ENCODE measurements around the gene ERMARD.

The ERMARD gene

DNA sequence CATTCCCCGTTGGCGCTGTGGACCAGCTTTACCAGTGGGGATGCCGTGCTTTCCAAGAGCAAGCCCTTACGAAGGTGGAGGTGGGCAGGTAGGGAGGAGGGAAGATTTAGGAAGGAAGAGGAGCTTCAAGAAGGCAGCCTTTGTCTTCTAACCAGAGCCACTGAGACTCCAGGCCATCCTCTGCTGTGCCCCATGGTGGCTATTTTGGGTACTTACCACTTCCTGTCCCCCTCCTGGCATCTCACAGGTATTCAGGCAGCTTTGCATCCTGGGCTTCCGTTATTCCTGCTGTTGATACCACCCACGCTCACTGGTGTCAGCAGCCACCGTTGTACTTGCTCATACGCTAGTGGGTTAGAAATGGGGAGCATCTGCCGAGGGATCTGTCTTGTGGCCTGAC lies 22.9 kb downstream of the ERMARD start:
- no peaks in the 10 kb centered on the region for H3K9me3 ChIP-seq (ENCODE audit: insufficient read depth, low read depth, low read length)
- H3K4me1 ChIP-seq (ENCODE audit: insufficient read depth, low read length), result no peaks in the 10 kb centered on the region
- no peak overlapping the region for H3K9ac ChIP-seq (ENCODE audit: low read depth, low read length)
- H3K4me3 ChIP-seq (ENCODE audit: low read length), result no peak overlapping the region
- H3K36me3 ChIP-seq (ENCODE audit: insufficient read depth, low read depth, low read length), result peaks cover 14% of the 10 kb centered on the region
- no peaks in the 10 kb centered on the region for H3K27me3 ChIP-seq (ENCODE audit: insufficient read depth, low read length)
- no peak overlapping the region for H3K27ac ChIP-seq (ENCODE audit: low read length)

DNA sequence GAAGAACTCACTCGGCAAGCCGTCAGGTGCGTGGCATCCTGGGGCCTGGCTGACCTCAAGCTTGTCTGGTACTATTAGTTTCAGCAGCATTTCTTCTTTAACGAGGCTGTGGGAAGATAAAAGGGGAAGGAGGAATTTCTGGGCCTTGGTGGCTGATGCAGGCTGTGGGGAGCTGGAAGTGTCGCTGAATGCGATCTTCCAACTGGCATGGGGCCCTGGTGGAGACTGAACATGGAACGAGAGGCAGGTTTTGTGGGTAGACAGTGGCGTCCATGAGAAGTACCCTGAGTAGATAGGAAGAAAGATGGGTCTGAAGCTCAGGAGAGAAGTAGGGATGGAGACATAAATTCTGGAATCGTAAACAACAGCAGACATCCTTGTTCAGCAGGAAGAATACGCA lies 23.9 kb downstream of the ERMARD start:
- H3K9me3 ChIP-seq (ENCODE audit: insufficient read depth, low read depth, low read length), result no peaks in the 10 kb centered on the region
- peaks cover 9% of the 10 kb centered on the region for H3K36me3 ChIP-seq (ENCODE audit: insufficient read depth, low read depth, low read length)
- H3K4me3 ChIP-seq (ENCODE audit: low read length), result no peak overlapping the region
- H3K27me3 ChIP-seq (ENCODE audit: insufficient read depth, low read length), result no peaks in the 10 kb centered on the region
- H3K4me1 ChIP-seq (ENCODE audit: insufficient read depth, low read length), result no peaks in the 10 kb centered on the region
- no peak overlapping the region for H3K9ac ChIP-seq (ENCODE audit: low read depth, low read length)
- H3K27ac ChIP-seq (ENCODE audit: low read length), result no peak overlapping the region

DNA sequence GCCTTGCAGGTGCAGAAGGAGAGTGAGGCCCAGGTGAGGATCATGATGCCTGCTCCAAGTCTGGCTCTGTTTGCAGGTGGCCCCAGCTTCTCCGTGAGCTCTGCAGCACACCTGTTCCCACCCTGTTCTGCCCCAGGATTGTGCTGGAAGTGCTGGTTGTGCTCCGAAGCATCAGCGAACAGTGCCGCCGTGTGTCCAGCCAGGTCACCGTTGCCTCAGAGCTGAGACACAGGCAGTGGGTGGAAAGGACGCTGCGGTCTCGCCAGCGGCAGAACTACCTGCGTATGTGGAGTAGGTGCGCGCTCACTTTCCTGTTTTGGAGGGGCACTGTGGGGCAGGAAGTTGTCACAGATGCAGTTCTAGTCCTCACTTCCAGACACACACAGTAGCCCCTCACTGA lies 25.0 kb downstream of the ERMARD start:
- H3K27ac ChIP-seq (ENCODE audit: low read length), result no peak overlapping the region
- H3K9ac ChIP-seq (ENCODE audit: low read depth, low read length), result no peak overlapping the region
- no peaks in the 10 kb centered on the region for H3K27me3 ChIP-seq (ENCODE audit: insufficient read depth, low read length)
- peaks cover 9% of the 10 kb centered on the region for H3K36me3 ChIP-seq (ENCODE audit: insufficient read depth, low read depth, low read length)
- H3K9me3 ChIP-seq (ENCODE audit: insufficient read depth, low read depth, low read length), result no peaks in the 10 kb centered on the region
- H3K4me3 ChIP-seq (ENCODE audit: low read length), result no peak overlapping the region
- no peaks in the 10 kb centered on the region for H3K4me1 ChIP-seq (ENCODE audit: insufficient read depth, low read length)

DNA sequence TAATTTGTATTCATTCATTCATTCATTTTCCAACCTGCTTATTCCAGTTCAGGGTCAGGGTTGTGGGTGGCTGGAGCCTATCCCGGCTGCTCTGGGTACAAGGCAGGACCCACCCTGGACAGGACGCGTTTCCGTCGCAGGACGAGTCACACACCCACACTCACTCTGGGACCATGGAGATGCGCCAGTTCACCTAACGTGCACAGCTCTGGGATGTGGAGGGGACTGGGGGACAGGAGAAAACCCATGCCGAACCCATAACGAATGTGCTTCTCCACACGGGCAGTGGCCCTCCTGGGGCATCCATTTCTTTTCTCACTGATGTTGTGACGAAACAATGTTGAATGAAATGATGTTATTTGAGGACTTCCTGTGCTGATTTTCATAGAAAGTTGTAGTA lies 26.5 kb downstream of the ERMARD start:
- no peaks in the 10 kb centered on the region for H3K4me1 ChIP-seq (ENCODE audit: insufficient read depth, low read length)
- no peak overlapping the region for H3K9ac ChIP-seq (ENCODE audit: low read depth, low read length)
- H3K27ac ChIP-seq (ENCODE audit: low read length), result no peak overlapping the region
- no peaks in the 10 kb centered on the region for H3K9me3 ChIP-seq (ENCODE audit: insufficient read depth, low read depth, low read length)
- no peaks in the 10 kb centered on the region for H3K27me3 ChIP-seq (ENCODE audit: insufficient read depth, low read length)
- no peak overlapping the region for H3K4me3 ChIP-seq (ENCODE audit: low read length)
- peaks cover 5% of the 10 kb centered on the region for H3K36me3 ChIP-seq (ENCODE audit: insufficient read depth, low read depth, low read length)

DNA sequence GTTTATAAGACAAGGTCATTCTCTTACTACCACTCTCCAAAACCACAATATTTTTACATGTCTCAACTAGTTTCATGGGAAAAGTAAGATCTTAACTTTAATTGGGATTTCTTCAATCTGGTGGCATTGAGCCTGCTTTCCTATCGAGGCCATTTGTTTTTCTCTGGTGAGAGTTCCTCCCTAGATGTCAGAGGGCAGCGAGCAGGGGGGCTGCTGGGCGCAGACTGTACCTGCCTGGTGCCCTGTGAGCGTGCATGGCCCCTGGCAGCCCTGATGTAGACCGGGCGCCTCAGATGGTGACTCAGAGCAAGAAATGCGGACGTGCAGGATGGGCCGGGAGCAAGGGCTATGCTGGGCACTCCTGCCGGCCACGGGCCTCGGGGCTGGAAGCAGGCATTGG lies 27.2 kb downstream of the ERMARD start:
- no peak overlapping the region for H3K27ac ChIP-seq (ENCODE audit: low read length)
- no peak overlapping the region for H3K9ac ChIP-seq (ENCODE audit: low read depth, low read length)
- H3K9me3 ChIP-seq (ENCODE audit: insufficient read depth, low read depth, low read length), result no peaks in the 10 kb centered on the region
- no peak overlapping the region for H3K4me3 ChIP-seq (ENCODE audit: low read length)
- H3K27me3 ChIP-seq (ENCODE audit: insufficient read depth, low read length), result no peaks in the 10 kb centered on the region
- H3K4me1 ChIP-seq (ENCODE audit: insufficient read depth, low read length), result no peaks in the 10 kb centered on the region
- peaks cover 5% of the 10 kb centered on the region for H3K36me3 ChIP-seq (ENCODE audit: insufficient read depth, low read depth, low read length)

DNA sequence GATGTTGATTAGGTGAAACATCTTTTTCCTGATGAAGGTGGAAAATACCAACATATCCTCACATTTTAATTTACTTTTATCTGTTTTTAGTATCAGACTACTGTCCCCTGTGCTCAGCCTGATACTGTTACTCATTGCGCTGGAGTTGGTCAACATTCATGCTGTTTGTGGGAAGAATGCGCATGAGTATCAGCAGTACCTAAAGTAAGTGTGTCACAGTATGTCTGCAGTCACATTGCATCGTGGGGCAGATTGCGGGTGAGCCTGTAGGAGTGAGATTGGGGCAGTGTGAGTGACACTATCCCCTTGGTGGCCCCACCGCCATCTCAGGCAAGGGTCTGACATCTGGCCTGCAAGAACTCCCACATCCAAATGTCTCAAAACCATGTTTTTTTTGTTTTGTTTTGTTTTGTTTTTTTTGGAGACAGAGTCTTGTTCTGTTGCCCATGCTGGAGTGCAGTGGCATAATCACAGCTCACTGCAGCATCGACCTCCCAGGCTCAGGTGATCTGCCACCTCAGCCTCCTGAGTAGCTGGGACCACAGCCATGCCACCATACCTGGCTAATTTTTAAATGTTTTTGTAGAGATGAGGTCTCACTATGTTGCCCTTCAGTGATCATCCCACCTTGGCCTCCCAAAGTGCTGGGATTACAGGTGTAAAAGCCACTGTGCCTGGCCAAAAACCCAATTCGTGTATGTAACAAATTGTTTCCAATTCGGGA lies 27.8 kb downstream of the ERMARD start:
- no peak overlapping the region for H3K27ac ChIP-seq (ENCODE audit: low read length)
- H3K4me3 ChIP-seq (ENCODE audit: low read length), result no peak overlapping the region

DNA sequence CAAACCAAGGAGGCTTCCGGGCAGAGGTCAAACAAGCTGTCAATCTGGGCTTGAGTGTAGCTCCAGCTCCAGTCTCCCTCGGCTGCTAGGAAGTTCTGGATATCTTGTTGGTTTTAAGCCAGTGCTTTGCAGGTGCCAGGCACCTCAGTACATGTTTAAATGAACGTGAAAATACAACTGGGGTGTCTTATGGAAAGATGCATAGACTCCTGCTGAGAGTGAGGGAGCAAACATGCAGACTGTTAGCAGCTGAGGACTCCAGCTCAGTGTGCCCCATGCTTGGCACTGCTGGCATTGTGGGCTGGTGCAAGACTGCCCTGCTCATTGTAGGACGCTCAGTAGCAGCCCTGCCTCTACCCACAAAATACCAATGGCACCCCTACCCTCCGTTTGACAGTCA lies 28.5 kb downstream of the ERMARD start:
- Histone ChIP-seq H3K9me3 (ENCODE audit: insufficient read depth, low read depth, low read length) (no peaks in the 10 kb centered on the region), H3K4me3 (ENCODE audit: low read length) (no peak overlapping the region), H3K27me3 (ENCODE audit: insufficient read depth, low read length) (no peaks in the 10 kb centered on the region), H3K9ac (ENCODE audit: low read depth, low read length) (no peak overlapping the region), H3K36me3 (ENCODE audit: insufficient read depth, low read depth, low read length) (peaks cover 5% of the 10 kb centered on the region), H3K27ac (ENCODE audit: low read length) (no peak overlapping the region), H3K4me1 (ENCODE audit: insufficient read depth, low read length) (no peaks in the 10 kb centered on the region)

More for the DNA sequence above, 27.8 kb downstream of the ERMARD start:
- no peaks in the 10 kb centered on the region for H3K4me1 ChIP-seq (ENCODE audit: insufficient read depth, low read length)
- no peaks in the 10 kb centered on the region for H3K27me3 ChIP-seq (ENCODE audit: insufficient read depth, low read length)
- H3K36me3 ChIP-seq (ENCODE audit: insufficient read depth, low read depth, low read length), result peaks cover 5% of the 10 kb centered on the region
- H3K9me3 ChIP-seq (ENCODE audit: insufficient read depth, low read depth, low read length), result no peaks in the 10 kb centered on the region
- no peak overlapping the region for H3K9ac ChIP-seq (ENCODE audit: low read depth, low read length)

DNA sequence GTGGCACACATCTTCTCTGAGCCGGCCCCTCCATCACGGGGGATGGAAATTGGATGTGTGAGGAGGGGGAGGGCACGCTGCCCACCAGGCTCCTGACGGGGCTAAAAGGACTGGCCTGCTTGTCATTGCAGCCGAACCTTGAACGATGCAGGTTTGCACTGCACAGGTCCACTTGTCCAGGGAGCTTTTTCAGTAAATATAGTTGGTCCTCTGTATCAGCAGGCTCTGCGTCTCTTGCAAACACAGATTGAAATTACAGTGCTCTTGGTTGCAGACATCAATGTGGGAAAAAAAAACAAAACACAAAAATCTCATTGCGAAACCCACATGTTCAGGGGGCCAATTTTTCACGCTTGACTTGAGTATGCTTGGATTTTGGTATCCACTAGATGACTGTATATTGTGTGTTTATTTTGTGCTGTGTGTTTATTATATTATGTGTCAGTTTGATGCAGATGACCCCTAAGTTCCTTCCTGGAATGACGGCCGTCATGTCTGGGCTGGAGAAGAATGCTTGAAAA lies 29.2 kb downstream of the ERMARD start:
- Histone ChIP-seq H3K4me1 (ENCODE audit: insufficient read depth, low read length) (no peaks in the 10 kb centered on the region), H3K9ac (ENCODE audit: low read depth, low read length) (no peak overlapping the region), H3K36me3 (ENCODE audit: insufficient read depth, low read depth, low read length) (peaks cover 5% of the 10 kb centered on the region), H3K4me3 (ENCODE audit: low read length) (no peak overlapping the region), H3K27me3 (ENCODE audit: insufficient read depth, low read length) (no peaks in the 10 kb centered on the region), H3K9me3 (ENCODE audit: insufficient read depth, low read depth, low read length) (no peaks in the 10 kb centered on the region), H3K27ac (ENCODE audit: low read length) (no peak overlapping the region)

DNA sequence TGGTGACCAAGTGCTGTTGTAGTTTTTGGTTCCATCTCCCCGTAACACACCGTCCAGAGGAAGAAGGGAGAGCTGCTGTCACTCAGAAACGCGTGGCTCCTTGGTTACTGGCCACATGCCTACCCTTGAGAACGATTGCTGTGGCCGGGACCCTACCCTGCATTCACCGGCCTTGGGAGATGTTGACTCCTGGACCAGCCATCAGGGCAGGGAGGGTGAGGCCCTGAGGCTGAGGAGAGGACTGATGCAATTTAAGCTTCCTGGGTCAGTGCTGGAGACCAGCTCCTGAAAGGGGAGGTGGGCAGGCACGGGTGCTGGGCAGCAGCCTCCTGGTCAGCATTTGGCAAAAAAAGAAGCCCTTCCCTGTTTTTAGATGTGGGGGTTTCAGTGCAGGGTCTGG lies 31.5 kb downstream of the ERMARD start:
- Histone ChIP-seq H3K36me3 (ENCODE audit: insufficient read depth, low read depth, low read length) (no peaks in the 10 kb centered on the region; the same call in 1 of the 2 replicates), H3K9ac (ENCODE audit: low read depth, low read length) (no peak overlapping the region), H3K27me3 (ENCODE audit: insufficient read depth, low read length) (no peaks in the 10 kb centered on the region), H3K9me3 (ENCODE audit: insufficient read depth, low read depth, low read length) (no peaks in the 10 kb centered on the region), H3K27ac (ENCODE audit: low read length) (no peak overlapping the region), H3K4me3 (ENCODE audit: low read length) (no peak overlapping the region), H3K4me1 (ENCODE audit: insufficient read depth, low read length) (no peaks in the 10 kb centered on the region)

DNA sequence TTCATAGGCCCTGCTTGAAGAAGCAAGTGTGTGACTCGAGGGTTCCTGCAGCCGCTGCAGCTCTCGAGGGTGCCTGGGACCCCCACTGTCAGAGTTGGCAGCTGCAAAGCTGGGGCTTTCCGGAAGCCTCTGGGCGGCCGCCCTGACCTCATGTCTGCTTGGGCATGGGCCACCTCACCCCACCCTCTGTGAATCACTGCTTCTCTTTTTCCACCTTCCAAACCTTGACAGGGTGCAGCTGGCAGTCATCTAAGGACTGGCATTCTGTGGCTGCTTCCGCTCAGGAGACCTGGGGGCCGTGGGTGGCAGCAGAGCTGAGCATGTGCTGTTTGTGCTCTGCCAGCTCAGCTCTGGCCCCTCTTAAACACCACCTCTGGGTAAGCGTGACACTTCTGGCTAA lies 32.0 kb downstream of the ERMARD start:
- H3K9me3 ChIP-seq (ENCODE audit: insufficient read depth, low read depth, low read length), result no peaks in the 10 kb centered on the region
- no peak overlapping the region for H3K27ac ChIP-seq (ENCODE audit: low read length)
- H3K4me3 ChIP-seq (ENCODE audit: low read length), result no peak overlapping the region
- no peaks in the 10 kb centered on the region for H3K4me1 ChIP-seq (ENCODE audit: insufficient read depth, low read length)
- no peaks in the 10 kb centered on the region for H3K27me3 ChIP-seq (ENCODE audit: insufficient read depth, low read length)
- no peaks in the 10 kb centered on the region for H3K36me3 ChIP-seq (ENCODE audit: insufficient read depth, low read depth, low read length)
- no peak overlapping the region for H3K9ac ChIP-seq (ENCODE audit: low read depth, low read length)

DNA sequence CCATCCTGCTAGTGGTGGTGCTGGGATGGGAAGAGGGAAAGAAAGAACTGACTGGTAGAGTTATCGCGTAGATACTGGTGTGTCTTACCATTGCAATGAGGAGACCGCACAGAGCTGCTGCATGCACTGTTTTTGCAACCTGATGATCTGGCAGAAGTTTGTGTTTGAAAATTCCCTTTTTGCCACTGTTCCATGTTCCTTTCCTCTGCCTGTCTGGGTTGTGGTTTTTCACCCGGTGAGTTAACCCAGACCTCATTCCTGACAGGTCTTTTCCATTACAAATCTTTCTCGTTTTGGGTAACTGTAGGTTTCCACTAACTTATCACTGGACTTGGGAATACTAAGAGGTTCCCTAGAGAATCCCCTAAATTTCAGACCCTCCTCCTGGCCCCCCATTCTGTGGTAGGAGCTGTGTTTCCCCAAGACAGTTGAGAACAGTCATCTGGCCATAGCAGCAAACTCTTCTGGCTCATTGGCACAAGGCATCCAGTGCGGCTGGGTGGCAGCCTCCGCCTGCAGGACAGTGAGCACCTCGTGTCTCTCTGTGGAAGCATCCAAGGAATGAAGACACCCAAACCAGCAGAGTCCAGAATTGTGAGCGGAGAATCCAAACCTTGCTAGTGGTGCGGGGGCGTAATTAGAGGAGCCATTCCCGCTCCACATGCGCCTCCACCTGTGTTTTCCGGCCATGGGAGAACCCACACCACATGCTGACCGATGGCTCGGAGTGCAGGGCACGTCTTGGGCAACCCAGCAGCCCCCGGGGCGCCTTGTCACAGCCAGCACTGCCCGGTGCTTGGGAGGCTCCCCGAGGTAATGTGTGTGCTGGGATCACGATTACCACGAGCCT lies 32.8 kb downstream of the ERMARD start:
- Histone ChIP-seq H3K36me3 (ENCODE audit: insufficient read depth, low read depth, low read length) (no peaks in the 10 kb centered on the region), H3K4me1 (ENCODE audit: insufficient read depth, low read length) (no peaks in the 10 kb centered on the region), H3K27me3 (ENCODE audit: insufficient read depth, low read length) (peaks cover 2% of the 10 kb centered on the region; the same call in 1 of the 2 replicates), H3K9me3 (ENCODE audit: insufficient read depth, low read depth, low read length) (no peaks in the 10 kb centered on the region), H3K4me3 (ENCODE audit: low read length) (no peak overlapping the region), H3K9ac (ENCODE audit: low read depth, low read length) (no peak overlapping the region), H3K27ac (ENCODE audit: low read length) (no peak overlapping the region)
